Endothelial cell of umbilical vein (primary cell): ENCODE results near the gene TRAIP. TPM values are rescaled to one million over a fixed set of nuclear protein-coding genes. Genes with fewer than 3 reads are reported as not detected.
A peak's percentile ranks its signal among the peaks of the same experiment; 100 is the strongest.

Source experiments
- BruUV-seq: library from RNA; stranded (reverse); fragments of 400-500 nt; replicated peaks from 2 replicates; lab custom pipeline; 2021; lab: Mats Ljungman, UMichigan
- CTCF ChIA-PET: fragments of 300-600, 350-600 bp; sonication (Branson Sonifier 250); formaldehyde crosslinking; loops from one replicate; lab custom pipeline; 2021; ENCODE audit warnings: antibody characterized with exemption, inconsistent platforms; lab: Charles Lee
- POLR2A ChIA-PET: fragments of 300-600, 350-600 bp; sonication (Branson Sonifier 250); formaldehyde crosslinking; loops from one replicate; lab custom pipeline; 2021; ENCODE audit warnings: antibody characterized with exemption, inconsistent platforms; lab: Charles Lee
- DNase-seq: peaks from one replicate; pipeline ENCODE4 v3.0.0-alpha.2; 2011; ENCODE audit warnings: low read depth, low spot score
- FAIRE-seq: peaks from 2 replicates; lab custom pipeline; 2011; peaks lifted over from hg19 to GRCh38; lab: Jason Lieb, UNC
- H2AFZ ChIP-seq: 2 replicates; pipeline ENCODE4 v1.6.0; 2012; ENCODE audit warnings: low read depth, low read length, control low read depth, inconsistent platforms
- H3K27ac ChIP-seq: 2 replicates; pipeline ENCODE4 v1.5.1; 2011; ENCODE audit warnings: low read depth, mild to moderate bottlenecking, control low read depth, low read length, moderate library complexity; ENCODE audit not compliant: insufficient read depth
- H3K27me3 ChIP-seq, 2 experiments: 2 replicates each; pipeline versions ENCODE4 v1.6.0 to v1.6.1; 2011; ENCODE audit warnings: low read length in 2 of 2, mixed read lengths in 1 of 2; ENCODE audit not compliant: control insufficient read depth in 2 of 2, insufficient read depth in 2 of 2
- H3K36me3 ChIP-seq, 2 experiments: 2 replicates in 1 of 2; 3 replicates in 1 of 2; pipeline ENCODE4 v1.5.1; 2011; ENCODE audit warnings: low read length in 2 of 2, mild to moderate bottlenecking in 1 of 2, moderate library complexity in 1 of 2; ENCODE audit not compliant: control insufficient read depth in 2 of 2, insufficient read depth in 2 of 2; ENCODE audit errors: extremely low read depth in 1 of 2
- H3K4me1 ChIP-seq: 3 replicates; pipeline ENCODE4 v1.5.1; 2011; ENCODE audit warnings: mild to moderate bottlenecking, low read length; ENCODE audit not compliant: control insufficient read depth, insufficient read depth; ENCODE audit errors: extremely low read depth
- H3K4me2 ChIP-seq: 2 replicates; pipeline ENCODE4 v1.6.1; 2011; ENCODE audit warnings: low read length, control low read depth, mixed read lengths; ENCODE audit not compliant: insufficient read depth
- H3K4me3 ChIP-seq, 3 experiments: fragments of 200-600 bp in 1 of 3; sonication (generic), shearing (Covaris generic) in 1 of 3; replicated peaks in 1 of 3; 2 replicates each; pipeline ENCODE4 v1.5.1; 2011 to 2016; ENCODE audit warnings: control low read depth in 3 of 3, low read length in 3 of 3, mild to moderate bottlenecking in 2 of 3, inconsistent platforms in 1 of 3, low read depth in 1 of 3, moderate library complexity in 1 of 3; ENCODE audit not compliant: insufficient read depth in 1 of 3
- H3K79me2 ChIP-seq: 2 replicates; pipeline ENCODE4 v1.6.0; 2012; ENCODE audit warnings: low read length, inconsistent platforms; ENCODE audit not compliant: control insufficient read depth, insufficient read depth
- H3K9ac ChIP-seq: replicated peaks from 2 replicates; pipeline ENCODE3; 2011; ENCODE audit warnings: low read length, control low read depth; ENCODE audit not compliant: insufficient read depth; ENCODE audit errors: extremely low read depth
- H3K9me1 ChIP-seq: replicated peaks from 3 replicates; pipeline ENCODE4 v1.6.0; 2011; ENCODE audit warnings: mild to moderate bottlenecking, low read length; ENCODE audit not compliant: control insufficient read depth, insufficient read depth; ENCODE audit errors: extremely low read depth
- H3K9me3 ChIP-seq: replicated peaks from 2 replicates; pipeline ENCODE4 v1.5.1; 2012; ENCODE audit warnings: low read length, inconsistent platforms; ENCODE audit not compliant: control insufficient read depth, insufficient read depth
- H4K20me1 ChIP-seq: replicated peaks from 2 replicates; pipeline ENCODE3; 2011; ENCODE audit warnings: mild to moderate bottlenecking, low read length; ENCODE audit not compliant: control insufficient read depth, insufficient read depth; ENCODE audit errors: extremely low read depth
- EZH2 ChIP-seq: IDR thresholded peaks from 2 replicates; pipeline ENCODE4 v1.6.1; 2012; ENCODE audit warnings: borderline replicate concordance, low read depth, mild to moderate bottlenecking, moderate library complexity, low read length, inconsistent platforms; ENCODE audit not compliant: severe bottlenecking
- FOS ChIP-seq: IDR thresholded peaks from 2 replicates; pipeline ENCODE4 v1.6.1; 2011; ENCODE audit warnings: mild to moderate bottlenecking, low read length, moderate library complexity, borderline replicate concordance; ENCODE audit not compliant: insufficient read depth
- GATA2 ChIP-seq: IDR thresholded peaks from 2 replicates; pipeline ENCODE4 v1.7.0; 2011; ENCODE audit warnings: low read depth, mild to moderate bottlenecking, moderate library complexity, mixed read lengths, low read length; ENCODE audit not compliant: insufficient read length, insufficient read depth
- JUN ChIP-seq: IDR thresholded peaks from 2 replicates; pipeline ENCODE4 v1.6.1; 2011; ENCODE audit warnings: borderline replicate concordance, low read depth; ENCODE audit not compliant: insufficient read length, insufficient read depth
- MYC ChIP-seq: IDR thresholded peaks from one replicate; pipeline ENCODE4 v1.6.1; 2011; ENCODE audit warnings: mild to moderate bottlenecking, low read depth, low read length
- POLR2A ChIP-seq: IDR thresholded peaks from 2 replicates; pipeline ENCODE4 v1.6.1; 2012; ENCODE audit warnings: low read depth, mild to moderate bottlenecking, control low read depth, low read length
- POLR2AphosphoS5 ChIP-seq: IDR thresholded peaks from 2 replicates; pipeline ENCODE4 v1.6.1; 2012; ENCODE audit warnings: low read depth, mild to moderate bottlenecking, control low read depth, low read length, moderate library complexity; ENCODE audit not compliant: insufficient read depth
- dilution Hi-C: fragments of 300-500 bp; cut with MboI; formaldehyde crosslinking; loops from one replicate; pipeline ENCODE4 v1.15.0; 2019; ENCODE audit warnings: low sequenced_read_pairs; ENCODE audit not compliant: extremely low pct_ligation_motif_present
- intact Hi-C: fragments of 100-400 bp; cut with micrococcal nuclease; formaldehyde crosslinking; loops from one replicate; pipeline ENCODE4 v1.10.0; 2022
- polyA plus RNA-seq, 4 experiments: library from polyadenylated mRNA; depleted of rRNA in 3 of 4; stranded (reverse) in 3 of 4; unstranded in 1 of 4; fragments of >200 nt; gene quantifications; 2 replicates each; pipeline versions ENCODE4 v1.2.1 to v1.2.3, GENCODE V29; 2011 to 2012; ENCODE audit warnings: missing spikeins in 1 of 4
- total RNA-seq: library from RNA; stranded (reverse); gene quantifications from 2 replicates; pipeline ENCODE4 v1.2.3, GENCODE V29; 2021
- TF ChIP-seq, protein P1 (sequence below): IDR thresholded peaks from 2 replicates; pipeline ENCODE4 v1.6.1; 2011; ENCODE audit not compliant: insufficient read depth, insufficient read length
- TF ChIP-seq, protein P2 (sequence below), 2 donors: IDR thresholded peaks; 1 replicate in 1 of 2; 2 replicates in 1 of 2; pipeline ENCODE4 v1.5.1; 2011; ENCODE audit warnings: low read length in 2 of 2, mild to moderate bottlenecking in 2 of 2, moderate library complexity in 2 of 2, control low read depth in 1 of 2, inconsistent platforms in 1 of 2, low read depth in 1 of 2; ENCODE audit not compliant: insufficient read depth in 1 of 2; ENCODE audit errors: extremely low read depth in 1 of 2

TRAIP gene
- total and polyA plus RNA-seq, 2 donors (not counting 3 experiments of a cell fraction or from before 2014, with no cell fraction given): 9.5 to 13.4 TPM

DNA sequence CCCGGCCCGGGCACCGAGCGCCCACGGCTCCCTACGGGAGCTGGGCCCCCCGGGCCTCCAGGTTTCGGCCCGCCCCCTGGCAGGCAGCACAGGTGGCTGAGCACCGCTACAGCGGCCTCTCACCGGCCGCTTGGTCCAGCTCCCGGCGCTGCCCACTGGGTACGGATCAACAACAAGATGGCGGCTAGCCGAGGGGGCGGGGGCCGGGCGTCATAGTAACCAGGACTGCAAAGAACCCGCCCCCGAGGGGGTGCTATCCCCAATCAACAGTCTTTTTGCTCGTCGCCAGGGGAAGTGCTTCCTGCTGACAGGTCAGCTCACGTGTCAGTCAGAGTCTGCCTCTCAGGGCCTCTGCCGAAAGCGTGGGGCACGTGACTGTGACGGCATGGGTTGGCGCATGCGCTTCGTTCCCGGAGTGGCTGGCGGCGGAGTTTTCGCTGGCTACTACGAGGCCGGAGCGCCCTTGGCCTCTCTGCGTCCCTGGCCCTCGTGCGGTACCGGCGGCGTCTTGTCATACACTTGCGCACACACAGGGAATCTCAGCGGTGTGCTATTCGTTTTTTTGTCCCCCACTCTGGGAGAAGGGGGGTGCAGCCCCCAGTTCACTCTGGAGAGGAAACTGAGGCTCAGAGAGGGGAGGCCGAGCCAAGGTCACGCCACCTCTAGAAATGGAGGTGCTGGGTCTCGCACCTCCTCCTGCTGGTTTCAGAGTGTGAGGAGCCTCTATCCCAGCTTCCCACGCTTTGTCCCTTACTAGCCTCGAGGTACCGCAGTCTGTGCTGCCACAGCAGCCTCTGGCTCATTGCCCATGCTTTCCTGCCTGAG lies 69.8 kb downstream of the TRAIP start, which contains the start of gene IP6K1:
Gene IP6K1, minus strand, starts transcription at position 186 of the 825 bp plus-strand sequence. CDS start 38,502 bp downstream, outside the sequence.
- Histone ChIP-seq H3K27me3 (no peaks in the 10 kb centered on the region), H3K9me3 (no peaks in the 10 kb centered on the region), H3K79me2 (peaks cover 39% of the 10 kb centered on the region), H3K4me2 (peak within 1 kb of the TSS; percentile 62), H3K27ac (peak within 1 kb of the TSS; percentile 38), H4K20me1 (no peaks in the 10 kb centered on the region), H3K9ac (peak within 1 kb of the TSS; percentile 85), H3K36me3 (peaks cover 0 to 9% of the 10 kb centered on the region in 2 experiments), H3K9me1 (no peaks in the 10 kb centered on the region), H3K4me1 (peaks cover 11% of the 10 kb centered on the region), H3K4me3 (peak within 1 kb of the TSS; percentile 74 to 85 (median 80)), H2AFZ (peak within 1 kb of the TSS; percentile 85)
- intact Hi-C loops: loop anchor here (1.0 to 5.0 kb wide), 3 partner anchors 16 to 234 kb away; partner anchors contain the start of gene BSN
- DNase-seq (peak; percentile 100), FAIRE-seq (peak; percentile 100)
- ChIA-PET CTCF (interaction anchor here (1.0 to 1.9 kb wide), 6 partner anchors 13 to 337 kb away, joined by 3 to 11 read pairs (median 3); partner anchors contain the start of genes CDHR4 and INKA1), POLR2A (interaction anchor here (0.6 to 1.2 kb wide), 3 partner anchors 19 to 52 kb away, joined by 3 to 12 read pairs (median 4); no protein-coding TSS in a partner anchor)
- dilution Hi-C loops: no loop called here
- TSS peak; percentile 97 for BruUV-seq
- TF ChIP-seq FOS (no peak), POLR2A (peak; percentile 82), JUN (no peak), MYC (no peak), GATA2 (no peak), EZH2 (no peak), POLR2AphosphoS5 (peak; percentile 71)
- TF ChIP-seq, protein P1, sequence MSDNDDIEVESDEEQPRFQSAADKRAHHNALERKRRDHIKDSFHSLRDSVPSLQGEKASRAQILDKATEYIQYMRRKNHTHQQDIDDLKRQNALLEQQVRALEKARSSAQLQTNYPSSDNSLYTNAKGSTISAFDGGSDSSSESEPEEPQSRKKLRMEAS: peak; percentile 100
- TF ChIP-seq, protein P2, sequence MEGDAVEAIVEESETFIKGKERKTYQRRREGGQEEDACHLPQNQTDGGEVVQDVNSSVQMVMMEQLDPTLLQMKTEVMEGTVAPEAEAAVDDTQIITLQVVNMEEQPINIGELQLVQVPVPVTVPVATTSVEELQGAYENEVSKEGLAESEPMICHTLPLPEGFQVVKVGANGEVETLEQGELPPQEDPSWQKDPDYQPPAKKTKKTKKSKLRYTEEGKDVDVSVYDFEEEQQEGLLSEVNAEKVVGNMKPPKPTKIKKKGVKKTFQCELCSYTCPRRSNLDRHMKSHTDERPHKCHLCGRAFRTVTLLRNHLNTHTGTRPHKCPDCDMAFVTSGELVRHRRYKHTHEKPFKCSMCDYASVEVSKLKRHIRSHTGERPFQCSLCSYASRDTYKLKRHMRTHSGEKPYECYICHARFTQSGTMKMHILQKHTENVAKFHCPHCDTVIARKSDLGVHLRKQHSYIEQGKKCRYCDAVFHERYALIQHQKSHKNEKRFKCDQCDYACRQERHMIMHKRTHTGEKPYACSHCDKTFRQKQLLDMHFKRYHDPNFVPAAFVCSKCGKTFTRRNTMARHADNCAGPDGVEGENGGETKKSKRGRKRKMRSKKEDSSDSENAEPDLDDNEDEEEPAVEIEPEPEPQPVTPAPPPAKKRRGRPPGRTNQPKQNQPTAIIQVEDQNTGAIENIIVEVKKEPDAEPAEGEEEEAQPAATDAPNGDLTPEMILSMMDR (IDR thresholded peaks at IDR 0.05; ENCODE audit: extremely low read depth in 1 of 2, insufficient read depth in 1 of 2, low read depth in 1 of 2, low read length in 2 of 2): no peak
